ENCODE data around the gene CDHR1.

CDHR1 gene

DNA sequence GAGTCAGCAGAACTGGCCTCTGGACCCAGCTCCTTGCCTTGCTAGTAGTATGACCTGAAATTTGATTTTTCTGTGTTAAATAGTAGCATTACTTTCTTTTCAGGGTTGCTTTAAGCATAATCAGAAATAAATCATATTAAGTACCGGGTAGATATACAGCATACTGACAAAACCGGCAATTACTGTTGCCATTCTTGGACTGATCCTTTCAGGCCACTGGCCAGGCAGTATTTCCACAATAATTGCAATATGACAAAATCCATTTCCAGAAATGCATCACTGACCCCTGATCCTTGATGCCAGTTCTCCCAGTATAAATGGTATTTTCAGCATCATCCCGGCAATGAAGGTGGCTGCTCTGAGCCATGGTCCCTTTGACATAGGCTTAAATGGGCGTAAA is 40.1 kb downstream of the CDHR1 start:
- DNase-seq = no peak

DNA sequence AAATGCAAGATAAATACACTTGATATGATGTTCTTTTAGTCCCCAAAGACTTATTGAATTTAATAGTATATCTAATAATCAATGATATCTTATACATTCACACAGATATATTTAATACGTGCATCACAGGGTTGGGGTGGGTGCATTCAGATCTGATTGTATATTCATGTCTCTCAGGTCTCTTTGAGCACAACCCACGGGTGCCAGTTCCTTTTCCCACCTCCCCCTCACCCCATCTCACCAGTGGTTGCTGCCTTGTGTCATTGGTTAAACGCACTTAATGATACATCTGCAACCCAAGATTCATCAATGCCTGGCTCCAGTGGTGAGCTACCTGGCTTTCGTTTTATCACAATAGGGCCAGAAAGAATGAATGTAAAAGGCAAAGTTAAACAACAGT is 40.8 kb downstream of the CDHR1 start:
- no peak for DNase-seq

DNA sequence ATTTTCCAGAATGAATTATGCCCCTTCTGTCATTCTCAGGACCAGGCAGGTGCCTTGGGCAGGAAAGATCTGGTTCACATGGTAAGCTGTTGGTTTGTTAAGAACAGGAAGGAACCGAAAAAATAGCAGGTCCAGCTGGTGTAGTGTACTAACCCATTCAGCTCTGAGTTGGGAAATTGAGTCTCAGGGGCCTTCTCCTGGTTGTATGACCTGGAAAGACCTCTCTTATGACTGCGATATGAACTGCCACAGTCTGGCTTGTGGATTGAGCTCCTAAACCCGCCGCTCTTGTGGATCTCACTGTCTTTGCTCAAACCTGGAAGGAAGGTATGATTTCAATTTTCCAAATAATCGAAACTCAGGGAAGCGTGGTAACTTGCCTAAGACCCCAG is 42.5 kb downstream of the CDHR1 start:
- DNase-seq = no peak

DNA sequence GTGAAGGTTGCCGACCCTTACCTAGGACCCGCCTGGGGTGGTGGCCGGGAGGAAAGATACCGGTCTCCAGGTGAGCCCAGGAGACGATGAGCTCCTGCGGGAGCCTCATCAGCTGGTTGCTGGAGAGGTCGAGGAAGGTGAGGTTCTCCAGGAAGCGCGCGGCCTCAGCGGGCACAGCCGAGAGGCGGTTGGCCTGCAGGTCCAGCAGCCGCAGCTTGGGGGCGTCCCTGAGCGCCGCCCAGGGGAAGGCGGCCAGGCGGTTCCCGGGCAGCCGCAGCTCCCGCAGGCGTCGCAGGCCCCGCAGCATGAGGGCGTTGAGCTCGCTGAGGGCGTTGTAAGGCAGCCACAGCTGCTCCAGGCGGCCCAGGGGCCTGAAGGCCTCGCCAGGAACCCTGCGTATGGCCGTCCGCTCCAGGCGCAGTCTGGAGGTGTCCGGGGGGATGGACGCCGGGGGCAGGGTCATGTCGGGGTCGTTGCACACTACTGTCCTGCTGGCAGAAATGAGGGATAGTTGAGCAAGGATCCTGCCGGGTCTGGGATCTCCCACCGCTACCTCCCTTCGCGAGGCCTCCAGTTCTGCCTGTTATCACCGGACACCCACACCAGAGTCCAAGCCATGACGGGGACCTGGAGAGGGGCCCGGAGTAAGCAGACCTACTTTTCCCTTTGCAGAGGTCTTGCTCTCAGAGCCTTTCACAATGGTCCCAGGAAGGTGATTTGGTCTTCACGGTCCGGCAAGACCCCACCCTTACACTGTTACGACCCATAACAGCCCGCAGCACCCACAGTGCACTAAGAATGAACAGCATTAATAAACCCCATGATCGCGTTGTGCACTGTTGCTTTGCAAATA is 43.1 kb downstream of the CDHR1 start:
- DNase-seq = peak in 1 of 2 donors; percentile 7

DNA sequence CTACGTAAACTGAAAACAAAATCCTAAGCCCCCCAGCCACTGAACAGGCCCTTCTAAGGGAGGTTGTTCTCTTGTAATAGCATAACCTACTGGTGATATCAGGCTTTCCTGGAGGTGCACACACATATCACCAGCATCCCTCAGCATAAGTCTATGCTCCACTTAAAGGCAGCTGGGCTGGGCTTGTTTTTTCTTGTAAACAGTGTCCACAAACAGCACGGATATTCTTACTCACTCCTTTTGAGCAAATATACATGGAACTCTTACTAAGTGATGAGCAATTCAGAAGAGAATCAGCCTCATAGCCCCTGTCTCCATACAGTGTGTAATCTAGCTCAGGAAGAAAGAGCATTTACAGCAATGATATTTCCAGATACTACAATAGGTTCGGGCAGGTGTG is 44.6 kb downstream of the CDHR1 start:
- DNase-seq = no peak

DNA sequence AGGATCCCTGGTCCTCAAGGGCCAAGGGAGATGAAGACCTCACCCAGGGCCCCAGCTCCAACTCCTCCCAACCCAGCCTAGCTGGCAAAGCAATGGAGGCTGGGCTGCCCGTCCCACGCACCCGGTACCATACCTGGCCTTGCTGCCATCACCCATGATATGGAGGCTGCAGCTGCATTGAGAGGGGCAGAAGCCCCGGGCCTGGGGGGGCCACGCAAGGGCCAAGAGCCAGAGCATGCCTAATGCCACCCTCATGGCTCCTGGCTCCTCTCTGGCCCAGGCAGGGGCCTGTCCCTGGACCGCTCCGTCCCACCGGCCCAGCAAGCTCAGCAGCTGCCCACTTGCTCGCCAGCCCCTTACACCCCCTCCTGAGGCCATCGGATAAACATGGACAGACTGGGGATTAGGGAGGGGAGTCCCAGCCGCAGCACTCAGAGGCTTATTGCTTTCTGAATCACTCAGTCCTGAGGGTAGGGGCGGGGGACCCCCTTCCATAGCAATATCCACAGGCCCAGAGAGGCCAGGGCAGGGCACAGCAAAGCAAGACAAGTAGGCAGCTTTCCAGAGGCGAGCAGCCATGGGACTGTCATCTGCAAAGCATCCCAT is 47.0 kb downstream of the CDHR1 start, which contains the start of gene LRIT1:
Gene LRIT1 (minus strand): TSS at position 362 of the 606 bp plus-strand sequence. CDS start 107 bp downstream, at position 255.
- no peak for DNase-seq

DNA sequence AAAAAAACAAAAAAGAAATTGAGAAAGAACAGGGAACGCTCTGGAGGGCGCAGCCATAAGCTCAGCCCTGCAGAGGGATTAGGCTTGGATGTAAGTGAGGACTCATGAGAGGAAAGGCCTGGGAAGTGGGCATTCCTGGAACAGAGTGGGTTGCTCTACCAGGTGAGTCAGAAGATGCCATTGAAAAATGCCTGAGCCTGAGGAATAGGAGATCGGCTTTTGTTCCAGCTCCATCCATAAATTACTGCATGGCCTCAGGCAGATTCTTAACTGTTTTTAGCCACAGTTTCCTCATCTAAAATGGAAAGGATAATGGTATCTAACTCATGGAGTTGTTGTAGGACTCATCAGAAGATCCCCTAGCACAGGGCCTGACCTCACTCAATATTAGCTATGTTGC is 49.4 kb downstream of the CDHR1 start:
- DNase-seq = no peak

DNA sequence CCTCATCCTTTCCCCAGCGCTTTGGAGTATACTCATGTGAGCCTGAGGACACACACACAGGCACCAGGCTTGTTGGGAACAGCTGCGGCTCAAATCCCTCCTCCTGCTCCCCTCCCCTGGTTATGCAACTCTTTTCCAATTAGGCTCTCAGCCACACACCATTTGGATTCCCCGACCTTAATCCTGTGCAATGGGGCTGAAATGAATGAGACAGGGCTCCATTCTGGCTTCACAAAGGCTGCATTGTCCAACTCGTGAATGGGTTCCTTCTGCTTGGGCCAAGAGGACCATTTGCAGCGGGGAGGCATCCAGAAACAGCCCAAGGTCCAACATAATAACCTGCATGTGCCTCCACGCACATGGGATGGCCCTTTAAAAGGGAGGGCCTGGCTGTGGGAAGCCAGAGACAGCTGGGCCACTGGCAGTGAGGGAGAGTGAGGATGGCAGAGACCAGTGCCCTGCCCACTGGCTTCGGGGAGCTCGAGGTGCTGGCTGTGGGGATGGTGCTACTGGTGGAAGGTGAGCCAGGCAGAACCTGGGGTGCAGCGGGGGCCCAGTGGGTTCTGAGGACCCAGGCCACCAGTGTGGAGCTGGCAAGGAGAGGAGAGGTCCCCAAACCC is 50.4 kb downstream of the CDHR1 start, which contains the start of gene RGR:
Gene RGR (plus strand): TSS at position 403 of the 620 bp plus-strand sequence. CDS start 38 bp downstream, at position 441.
- no peak for DNase-seq

DNA sequence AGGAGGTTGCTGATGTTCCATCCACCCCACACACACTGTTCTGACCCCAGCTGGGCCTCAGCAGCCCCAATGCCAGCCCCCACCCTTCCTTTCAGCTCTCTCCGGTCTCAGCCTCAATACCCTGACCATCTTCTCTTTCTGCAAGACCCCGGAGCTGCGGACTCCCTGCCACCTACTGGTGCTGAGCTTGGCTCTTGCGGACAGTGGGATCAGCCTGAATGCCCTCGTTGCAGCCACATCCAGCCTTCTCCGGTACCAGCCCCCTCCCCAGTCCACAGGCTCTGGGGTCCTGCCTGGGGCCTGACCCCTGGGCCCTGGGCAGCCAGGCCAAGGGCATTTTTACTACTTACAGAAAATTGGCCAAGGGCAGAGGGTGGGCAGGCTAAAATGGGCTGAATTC is 53.2 kb downstream of the CDHR1 start:
- no peak for DNase-seq

DNA sequence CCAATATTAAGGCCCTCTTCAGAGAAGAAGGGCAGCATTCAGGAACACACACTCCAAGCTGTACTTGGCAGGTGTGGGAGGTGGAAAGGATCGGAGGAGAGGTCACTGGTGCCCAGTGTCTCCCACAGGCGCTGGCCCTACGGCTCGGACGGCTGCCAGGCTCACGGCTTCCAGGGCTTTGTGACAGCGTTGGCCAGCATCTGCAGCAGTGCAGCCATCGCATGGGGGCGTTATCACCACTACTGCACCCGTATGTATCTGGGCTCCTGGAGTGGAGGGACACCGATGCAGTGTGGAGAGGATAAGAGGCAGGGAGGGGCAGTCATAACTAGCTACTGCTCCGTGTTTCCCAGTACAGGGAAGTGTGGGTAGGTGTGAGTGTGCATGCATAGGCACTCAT is 54.5 kb downstream of the CDHR1 start:
- no peak for DNase-seq

DNA sequence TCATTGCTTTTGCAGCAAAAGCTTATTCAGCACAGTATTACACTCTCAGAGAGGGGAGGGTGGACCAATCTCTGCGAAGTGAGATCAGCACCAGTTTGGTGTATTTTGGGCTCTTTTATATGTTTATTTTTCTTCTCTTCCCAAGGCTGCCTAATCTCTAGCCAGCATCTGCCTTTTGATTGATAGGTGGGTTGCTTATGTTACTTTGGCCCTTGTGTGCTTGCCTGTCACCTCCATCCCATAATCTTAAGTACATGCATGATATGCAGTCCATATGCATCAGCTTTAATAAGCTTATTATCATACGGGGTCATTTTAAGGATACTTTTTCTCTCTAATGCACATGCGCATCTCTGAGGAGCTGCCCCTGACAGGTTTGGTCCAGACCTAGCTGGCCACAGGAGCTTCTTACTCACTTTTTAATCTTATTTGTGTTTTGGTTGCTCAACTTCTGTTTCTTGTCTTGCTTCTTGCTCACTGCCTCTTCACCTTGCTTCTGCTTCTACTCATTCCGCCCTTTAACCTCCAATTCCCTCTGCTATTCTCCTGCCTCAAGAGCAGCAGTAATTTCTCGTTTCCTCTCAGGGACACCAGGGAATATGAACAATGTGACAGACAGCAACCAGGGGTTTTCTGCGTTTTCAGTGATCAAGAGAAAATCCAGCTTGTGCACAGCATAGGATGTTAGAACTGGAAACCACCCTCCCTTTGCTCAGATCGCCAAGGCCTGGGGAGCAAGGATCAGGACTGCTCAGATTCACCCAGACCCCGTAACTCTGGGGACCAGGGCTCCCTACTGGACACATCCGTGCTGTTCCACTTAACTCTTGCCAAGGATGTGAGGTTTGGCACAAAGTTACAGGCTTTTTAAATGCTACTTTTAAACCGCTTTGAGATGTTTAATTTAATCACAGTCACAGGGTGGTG is 60.5 kb downstream of the CDHR1 start:
- DNase-seq = no peak

DNA sequence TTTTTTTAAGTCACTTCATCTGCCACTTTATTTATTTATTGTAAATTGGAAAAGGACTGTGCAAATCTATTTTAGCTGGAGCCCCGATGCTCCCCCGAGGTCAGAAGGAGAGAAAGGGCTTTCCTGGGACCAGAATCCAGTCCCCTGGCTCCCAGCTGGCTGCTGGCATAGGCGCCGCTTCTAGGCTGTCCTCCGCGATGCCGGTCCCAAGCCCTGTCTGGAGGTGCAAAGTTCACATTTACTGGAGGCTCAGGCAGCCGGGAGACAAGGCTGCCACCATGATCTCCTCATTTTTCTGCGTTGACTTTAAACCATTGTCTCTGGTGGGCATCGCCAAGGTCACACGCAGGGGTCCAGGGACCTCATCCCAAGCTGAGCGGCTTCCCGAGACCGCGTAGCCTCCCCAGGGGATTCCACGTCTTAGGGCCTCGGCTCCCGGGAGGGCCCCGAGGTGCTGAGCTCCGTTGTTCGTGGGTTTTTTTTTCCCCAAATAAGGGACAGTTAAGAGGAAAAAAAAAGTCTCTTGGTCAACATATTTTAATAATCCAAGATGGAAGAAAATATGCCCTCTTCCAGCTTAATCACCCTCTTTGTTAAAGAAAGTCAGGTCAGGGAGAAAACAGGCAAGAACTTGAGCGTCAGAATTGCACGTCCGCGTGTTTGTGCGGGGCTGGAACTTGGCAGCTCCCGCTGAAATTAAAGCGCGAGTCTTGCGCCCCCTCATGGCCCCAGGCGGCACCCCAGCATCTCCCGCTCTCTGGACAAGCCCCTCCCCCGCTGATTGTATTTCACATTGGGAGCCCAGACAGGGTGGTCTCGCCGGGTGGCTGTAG is 62.4 kb downstream of the CDHR1 start:
- DNase-seq = peak; percentile 53 to 60

DNA sequence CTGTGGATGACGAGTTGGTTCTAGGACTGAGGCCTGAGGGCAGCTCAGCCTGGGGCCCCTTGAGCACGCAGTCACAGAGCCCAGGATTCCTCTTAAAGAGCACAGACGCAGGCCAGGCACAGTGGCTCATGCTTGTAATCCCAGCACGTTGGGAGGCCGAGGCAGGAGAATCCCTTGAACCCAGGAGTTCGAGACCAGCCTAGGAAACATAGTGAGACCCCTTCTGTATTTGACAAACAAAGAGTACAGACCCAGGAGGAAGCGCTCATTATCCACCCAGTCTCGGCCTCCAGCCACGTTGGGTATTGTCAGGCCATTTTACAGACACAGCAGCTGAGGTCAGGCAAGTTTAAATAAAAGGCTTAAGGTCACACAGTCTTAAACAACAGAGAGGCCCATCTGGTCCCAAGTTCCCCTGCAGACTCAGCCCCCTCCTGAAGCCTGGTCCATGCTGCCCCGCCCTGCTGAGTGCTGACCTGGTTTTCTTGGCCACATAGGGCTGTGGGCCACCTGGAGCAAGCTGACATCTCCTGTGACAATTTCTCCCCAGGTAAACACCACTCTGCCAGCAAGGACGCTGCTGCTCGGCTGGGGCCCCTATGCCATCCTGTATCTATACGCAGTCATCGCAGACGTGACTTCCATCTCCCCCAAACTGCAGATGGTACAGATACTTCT is 63.1 kb downstream of the CDHR1 start:
- no peak for DNase-seq

DNA sequence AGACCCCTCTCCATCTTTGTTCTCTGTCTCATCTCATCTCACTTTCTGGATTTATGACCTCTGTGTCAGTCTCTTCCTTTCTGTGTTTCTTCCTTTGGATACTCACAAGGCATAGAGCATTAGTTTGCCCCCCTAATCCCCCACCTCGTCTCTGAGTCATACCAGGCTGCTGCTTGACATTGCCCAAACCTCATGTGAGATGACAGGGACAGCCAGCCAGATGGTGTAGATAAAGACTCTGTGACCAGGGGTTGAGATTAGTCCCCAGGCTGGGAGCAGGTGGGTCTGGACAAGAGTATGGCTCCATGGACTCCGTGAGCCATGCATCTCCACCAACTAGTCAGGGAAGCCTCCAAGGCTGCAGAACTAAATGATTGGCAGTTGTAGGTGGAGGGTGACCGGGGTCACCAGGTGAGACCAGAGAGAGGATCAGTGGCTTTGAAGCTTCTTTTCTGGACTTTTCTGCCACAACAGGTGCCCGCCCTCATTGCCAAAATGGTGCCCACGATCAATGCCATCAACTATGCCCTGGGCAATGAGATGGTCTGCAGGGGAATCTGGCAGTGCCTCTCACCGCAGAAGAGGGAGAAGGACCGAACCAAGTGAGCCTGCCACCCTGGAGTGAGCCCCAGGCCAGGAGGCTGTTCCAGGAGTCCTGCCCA is 63.8 kb downstream of the CDHR1 start:
- no peak for DNase-seq

DNA sequence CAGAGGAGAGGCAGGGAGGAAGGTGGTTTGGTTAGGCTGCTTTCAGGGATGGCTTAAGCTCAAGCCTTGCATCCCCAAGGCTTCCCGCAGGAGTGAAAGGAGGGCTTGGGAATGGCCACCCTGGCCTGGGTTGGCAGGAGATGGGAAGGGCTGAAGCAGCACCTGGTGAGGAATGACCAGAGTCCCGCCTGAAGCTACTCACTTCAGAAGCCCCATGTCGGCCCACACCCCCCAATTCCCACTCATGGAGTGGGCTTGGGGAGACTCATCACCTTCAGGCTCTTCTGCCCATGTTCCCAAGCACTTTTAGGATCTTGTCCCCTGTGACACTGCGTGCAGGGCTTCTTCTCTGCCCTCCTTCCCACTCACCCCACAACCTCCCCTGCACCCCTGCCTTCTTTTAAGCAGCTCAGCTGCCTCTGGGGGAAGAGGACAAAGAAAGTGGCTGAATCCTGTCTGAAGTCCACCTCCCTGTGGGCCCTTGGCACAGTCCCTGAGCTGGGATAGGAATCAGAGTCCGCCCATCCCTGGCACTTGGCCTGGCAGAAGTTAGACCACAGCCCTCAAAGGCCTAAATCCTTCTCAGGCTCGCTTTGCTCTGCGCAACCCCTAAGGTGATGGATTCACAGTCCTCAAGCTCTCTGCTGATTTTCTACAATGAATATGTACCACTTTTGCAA is 67.0 kb downstream of the CDHR1 start:
- DNase-seq = no peak

DNA sequence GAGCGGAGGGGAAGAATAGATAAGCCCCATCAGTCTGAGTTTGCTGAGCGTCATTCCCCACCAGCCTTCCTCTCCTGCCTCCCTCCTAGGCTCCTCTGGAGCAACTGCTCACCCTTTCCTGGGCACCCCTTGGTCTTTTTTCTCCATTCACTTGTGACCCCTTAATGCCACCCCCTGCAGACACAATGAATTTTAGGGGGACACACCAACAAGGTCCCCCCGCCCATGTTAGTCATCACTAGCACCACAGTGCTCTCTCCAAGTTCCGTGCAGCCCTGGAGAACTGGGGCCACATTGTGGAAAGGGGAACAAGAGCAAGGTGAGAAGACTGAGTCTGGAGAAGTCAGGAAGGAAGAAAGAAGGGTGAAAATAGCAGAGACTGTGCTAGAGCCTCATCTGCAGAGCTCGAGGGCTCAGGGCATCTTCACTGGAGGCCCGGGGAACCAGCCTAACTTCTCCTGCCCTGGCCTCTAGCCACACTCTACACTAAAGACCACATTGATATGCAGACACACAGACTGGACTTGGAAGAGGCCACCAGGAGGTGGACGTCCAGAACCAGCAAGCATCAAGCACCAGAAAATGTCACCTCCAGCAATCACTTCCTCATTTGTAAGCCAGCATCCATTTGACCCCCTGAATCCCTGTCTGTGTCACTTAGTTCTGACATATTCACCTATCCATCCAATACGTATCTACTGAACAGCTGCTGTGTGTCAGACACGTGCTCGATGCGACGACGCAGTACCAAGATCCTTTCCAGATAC is 68.0 kb downstream of the CDHR1 start:
- no peak for DNase-seq

DNA sequence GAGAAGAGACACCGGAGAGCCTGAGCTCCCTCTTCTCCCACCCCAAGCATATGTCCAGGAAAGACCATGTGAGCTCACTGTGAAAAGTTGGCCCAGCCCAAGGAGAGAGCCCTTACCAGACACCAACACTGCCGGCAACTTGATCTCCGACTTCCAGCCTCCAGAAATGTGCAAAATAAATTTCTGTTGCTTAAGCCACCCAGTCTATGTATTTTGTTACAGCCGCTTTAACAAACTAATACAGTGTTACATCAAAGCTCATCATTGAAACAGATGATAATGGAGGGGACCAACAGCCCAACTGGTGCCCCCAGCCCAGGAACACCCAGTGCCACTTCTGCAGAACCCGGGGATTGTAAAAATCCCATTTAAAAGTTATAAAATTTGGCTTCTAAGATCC is 69.4 kb downstream of the CDHR1 start:
- no peak for DNase-seq

DNA sequence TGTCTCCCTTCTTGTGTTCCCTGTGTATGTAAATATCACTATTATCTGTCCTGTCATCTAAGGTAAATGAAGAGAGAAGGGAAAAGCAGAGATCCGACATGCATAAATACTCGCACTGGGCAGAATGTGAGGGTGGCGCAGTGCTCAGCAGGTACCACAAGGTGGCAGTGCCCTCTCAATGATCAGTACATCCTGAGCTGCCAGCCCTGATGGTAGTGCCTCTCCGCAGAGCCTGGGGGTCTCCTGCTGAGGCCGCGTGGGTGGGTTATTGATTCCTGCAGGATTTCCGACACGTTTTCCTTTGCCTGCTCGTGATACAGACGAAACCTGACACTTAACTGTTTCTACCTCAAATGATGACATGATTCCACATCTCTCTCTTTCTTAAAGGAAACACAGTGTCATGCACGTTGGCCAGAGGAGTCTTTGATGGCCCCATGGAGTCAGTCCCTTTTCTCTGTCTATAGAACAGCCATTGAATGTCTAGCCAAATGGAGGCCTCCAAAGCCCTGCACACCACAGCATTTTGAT is 70.3 kb downstream of the CDHR1 start:
- DNase-seq = peak; percentile 74

DNA sequence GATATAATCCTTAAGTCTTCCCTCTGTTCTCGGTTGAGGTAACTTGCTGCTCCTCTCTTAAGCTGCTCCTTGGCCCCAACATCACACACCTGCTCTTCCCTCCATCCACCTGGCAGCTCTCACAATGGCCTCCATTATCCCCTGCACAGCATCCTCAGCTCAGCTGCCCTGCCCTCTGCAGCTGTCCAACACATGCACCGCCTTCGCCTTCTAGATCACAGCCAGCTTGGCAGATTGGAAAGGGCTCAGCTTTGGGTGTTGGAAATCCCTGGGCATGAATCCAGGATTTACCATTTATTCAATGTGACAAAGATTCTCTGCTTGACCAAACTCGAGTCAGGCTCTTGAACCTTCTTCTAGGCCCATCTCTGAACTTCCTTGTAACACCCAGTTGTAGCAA is 71.1 kb downstream of the CDHR1 start:
- no peak for DNase-seq
